DOHH2 (cell line): ENCODE results near the gene RSPH10B.
"Not testable (repeated sequence)": the region's sequence is repeated elsewhere in the genome, so short reads cannot be mapped to it uniquely, and the experiment has no call there.

Experiments used
- H3F3A ChIP-seq: fragments of 200-600 bp; sonication (generic), shearing (Covaris generic); 2 replicates; pipeline ENCODE4 v1.6.0; 2016; ENCODE audit warnings: antibody characterized with exemption, mild to moderate bottlenecking; ENCODE audit not compliant: control insufficient read depth, insufficient read depth
- H3K27ac ChIP-seq: fragments of 200-600 bp; sonication (generic); 2 replicates; pipeline ENCODE4 v1.5.1; 2014; ENCODE audit warnings: low read depth, mild to moderate bottlenecking, low read length, moderate library complexity
- H3K27me3 ChIP-seq: fragments of 200-600 bp; sonication (generic); 2 replicates; pipeline ENCODE4 v1.6.1; 2014; ENCODE audit warnings: mild to moderate bottlenecking, low read length, mixed read lengths; ENCODE audit not compliant: control insufficient read depth
- H3K36me3 ChIP-seq: fragments of 200-600 bp; sonication (generic); 2 replicates; pipeline ENCODE4 v1.6.1; 2014; ENCODE audit warnings: mild to moderate bottlenecking, low read length, moderate library complexity, mixed read lengths; ENCODE audit not compliant: control insufficient read depth
- H3K4me1 ChIP-seq: fragments of 200-600 bp; sonication (generic); 2 replicates; pipeline ENCODE4 v1.6.1; 2014; ENCODE audit warnings: mild to moderate bottlenecking, low read length, mixed read lengths; ENCODE audit not compliant: control insufficient read depth
- H3K4me2 ChIP-seq: fragments of 200-600 bp; sonication (generic); 2 replicates; pipeline ENCODE4 v1.6.0; 2014; ENCODE audit warnings: mild to moderate bottlenecking, low read length, moderate library complexity
- H3K4me3 ChIP-seq: fragments of 200-600 bp; sonication (generic); 2 replicates; pipeline ENCODE4 v1.5.1; 2014; ENCODE audit warnings: mild to moderate bottlenecking, low read length, mixed read lengths
- H3K79me2 ChIP-seq: fragments of 200-600 bp; sonication (generic); 2 replicates; pipeline ENCODE4 v1.6.1; 2014; ENCODE audit warnings: mild to moderate bottlenecking, low read length, mixed read lengths; ENCODE audit not compliant: control insufficient read depth
- H3K9me2 ChIP-seq: fragments of 200-600 bp; sonication (generic); replicated peaks from 2 replicates; pipeline ENCODE4 v1.6.1; 2014; ENCODE audit warnings: mild to moderate bottlenecking, low read length, mixed read lengths; ENCODE audit not compliant: control insufficient read depth
- H3K9me3 ChIP-seq: fragments of 200-600 bp; sonication (generic); 2 replicates; pipeline ENCODE4 v1.6.1; 2014; ENCODE audit warnings: antibody characterized with exemption, low read length, mixed read lengths; ENCODE audit not compliant: control insufficient read depth, insufficient read depth
- H4K20me1 ChIP-seq: fragments of 200-600 bp; sonication (generic); 2 replicates; pipeline ENCODE4 v1.6.0; 2014; ENCODE audit warnings: low read depth, mild to moderate bottlenecking, antibody characterized with exemption, low read length, moderate library complexity; ENCODE audit not compliant: control insufficient read depth, insufficient read depth
- TF ChIP-seq, protein P1 (sequence below): fragments of 200-600 bp; sonication (generic); IDR thresholded peaks from one replicate; pipeline ENCODE4 v1.5.1; 2014; ENCODE audit warnings: antibody characterized with exemption, mild to moderate bottlenecking, low read depth, low read length; ENCODE audit not compliant: poor library complexity, severe bottlenecking

The RSPH10B gene

DNA sequence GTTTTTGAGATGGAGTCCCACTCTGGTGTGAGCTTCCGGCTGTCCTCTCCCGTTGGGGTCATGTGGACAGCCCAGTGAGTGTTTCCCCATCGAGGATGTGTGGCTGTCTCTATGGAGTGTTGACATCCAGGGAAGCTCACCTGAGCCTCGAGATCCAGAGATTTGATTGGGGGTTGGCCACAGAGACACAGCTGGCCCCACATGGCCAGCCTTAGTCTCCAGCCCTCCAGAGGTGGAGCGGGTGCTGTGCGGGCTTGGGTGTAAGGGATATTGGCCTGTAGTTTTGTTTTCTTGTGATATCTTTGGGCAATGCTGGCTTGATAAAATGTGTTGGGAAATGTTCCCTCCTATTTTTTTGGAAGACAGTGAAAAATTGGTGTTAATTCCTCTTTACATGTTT is 54.0 kb downstream of the RSPH10B start:
- not testable (repeated sequence) for H3F3A ChIP-seq, H3K4me3 ChIP-seq

GRCh38 chr7:5908835-5909234 is 61.7 kb downstream of the RSPH10B start:
- peaks cover 12% of the 10 kb centered on the region for H3K36me3 ChIP-seq
- not testable (repeated sequence) for H3F3A ChIP-seq, H3K27me3 ChIP-seq, H3K27ac ChIP-seq, H3K9me3 ChIP-seq, H3K4me2 ChIP-seq, H3K9me2 ChIP-seq, H3K79me2 ChIP-seq, H3K4me3 ChIP-seq, H4K20me1 ChIP-seq, H3K4me1 ChIP-seq

More for the DNA sequence above, 54.0 kb downstream of the RSPH10B start:
- H3K9me2 ChIP-seq, H3K36me3 ChIP-seq, H3K9me3 ChIP-seq, H3K4me1 ChIP-seq, H3K4me2 ChIP-seq, H3K27me3 ChIP-seq, H3K79me2 ChIP-seq, H3K27ac ChIP-seq, H4K20me1 ChIP-seq: not testable (repeated sequence)

DNA sequence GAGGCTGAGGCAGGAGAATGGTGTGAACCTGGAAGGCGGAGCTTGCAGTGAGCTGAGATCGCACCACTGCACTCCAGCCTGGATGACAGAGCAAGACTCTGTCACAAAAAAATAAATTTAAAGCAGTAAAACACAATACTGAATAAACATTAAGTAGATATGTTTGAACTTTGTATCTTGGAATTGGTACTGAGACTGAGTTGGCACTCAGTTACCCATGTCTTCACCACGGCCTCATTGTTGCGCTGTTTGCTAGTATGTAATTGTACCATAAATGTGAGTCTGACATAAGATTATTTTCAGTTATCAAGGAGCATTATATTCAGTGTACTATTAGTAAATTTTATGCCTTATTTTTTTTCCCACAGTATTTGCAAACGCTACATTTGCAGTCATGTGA is 65.8 kb downstream of the RSPH10B start:
- not testable (repeated sequence) for H3K4me2 ChIP-seq, H3K9me2 ChIP-seq, H4K20me1 ChIP-seq, H3K9me3 ChIP-seq, H3K27me3 ChIP-seq, H3K4me1 ChIP-seq, H3K4me3 ChIP-seq, H3K79me2 ChIP-seq, H3K27ac ChIP-seq, H3F3A ChIP-seq
- peaks cover 10% of the 10 kb centered on the region for H3K36me3 ChIP-seq

DNA sequence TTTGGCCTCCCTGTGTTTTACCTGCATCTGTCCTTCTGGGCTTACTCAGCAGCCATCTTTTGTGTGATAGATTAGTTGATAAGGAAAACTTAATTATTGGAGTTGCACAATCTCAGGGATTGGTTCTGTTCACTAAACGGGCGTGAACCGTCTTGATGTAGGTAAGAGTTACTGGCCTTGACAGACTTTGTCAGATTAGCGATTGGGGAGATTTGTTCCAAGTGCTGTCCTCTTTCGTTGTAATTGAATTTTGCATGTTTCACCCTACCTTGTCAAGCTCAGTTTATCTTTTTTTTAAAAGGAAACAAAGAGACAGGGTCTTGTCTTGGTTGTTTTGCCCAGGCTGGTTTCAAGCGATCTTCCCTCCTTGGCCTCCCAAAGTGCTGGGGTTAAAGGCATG is 67.5 kb downstream of the RSPH10B start:
- not testable (repeated sequence) for H4K20me1 ChIP-seq, H3K4me2 ChIP-seq, H3K9me2 ChIP-seq, H3K79me2 ChIP-seq, H3K9me3 ChIP-seq, H3K4me3 ChIP-seq, H3F3A ChIP-seq, H3K4me1 ChIP-seq, H3K27ac ChIP-seq, H3K27me3 ChIP-seq
- peaks cover 10% of the 10 kb centered on the region for H3K36me3 ChIP-seq

- H3K79me2 ChIP-seq, H3K9me3 ChIP-seq, H4K20me1 ChIP-seq, H3K9me2 ChIP-seq, H3K36me3 ChIP-seq, H3K27me3 ChIP-seq, H3F3A ChIP-seq: not testable (repeated sequence)
- TF ChIP-seq, protein P1, sequence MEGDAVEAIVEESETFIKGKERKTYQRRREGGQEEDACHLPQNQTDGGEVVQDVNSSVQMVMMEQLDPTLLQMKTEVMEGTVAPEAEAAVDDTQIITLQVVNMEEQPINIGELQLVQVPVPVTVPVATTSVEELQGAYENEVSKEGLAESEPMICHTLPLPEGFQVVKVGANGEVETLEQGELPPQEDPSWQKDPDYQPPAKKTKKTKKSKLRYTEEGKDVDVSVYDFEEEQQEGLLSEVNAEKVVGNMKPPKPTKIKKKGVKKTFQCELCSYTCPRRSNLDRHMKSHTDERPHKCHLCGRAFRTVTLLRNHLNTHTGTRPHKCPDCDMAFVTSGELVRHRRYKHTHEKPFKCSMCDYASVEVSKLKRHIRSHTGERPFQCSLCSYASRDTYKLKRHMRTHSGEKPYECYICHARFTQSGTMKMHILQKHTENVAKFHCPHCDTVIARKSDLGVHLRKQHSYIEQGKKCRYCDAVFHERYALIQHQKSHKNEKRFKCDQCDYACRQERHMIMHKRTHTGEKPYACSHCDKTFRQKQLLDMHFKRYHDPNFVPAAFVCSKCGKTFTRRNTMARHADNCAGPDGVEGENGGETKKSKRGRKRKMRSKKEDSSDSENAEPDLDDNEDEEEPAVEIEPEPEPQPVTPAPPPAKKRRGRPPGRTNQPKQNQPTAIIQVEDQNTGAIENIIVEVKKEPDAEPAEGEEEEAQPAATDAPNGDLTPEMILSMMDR = peak; percentile 31
- H3K4me3 ChIP-seq = peak within 1 kb of the TSS; percentile 70
- H3K4me1 ChIP-seq = peaks cover 12% of the 10 kb centered on the region
- peak within 1 kb of the TSS; percentile 59 for H3K4me2 ChIP-seq
- H3K27ac ChIP-seq = peak within 1 kb of the TSS; percentile 37; the same call in 1 of the 2 replicates
These were observed 71.8 kb downstream of the RSPH10B start, which contains the start of gene CCZ1 for GRCh38 chr7:5898480-5899224. TSS of gene CCZ1 (plus strand) at chr7:5898733. CDS start at chr7:5898800, 67 bp downstream.

GRCh38 chr7:5897369-5897919 is 73.0 kb downstream of the RSPH10B start:
- H3K27ac ChIP-seq, H3K36me3 ChIP-seq: not testable (repeated sequence)

More at GRCh38 chr7:5897369-5897919, 73.0 kb downstream of the RSPH10B start:
- H3K4me2 ChIP-seq = peak overlapping the region; percentile 59
- H3K9me3 ChIP-seq, H3K27me3 ChIP-seq, H3K9me2 ChIP-seq, H3K79me2 ChIP-seq, H4K20me1 ChIP-seq, H3F3A ChIP-seq: not testable (repeated sequence)
- peak overlapping the region; percentile 70 for H3K4me3 ChIP-seq
- peaks cover 12% of the 10 kb centered on the region for H3K4me1 ChIP-seq
